ENCODE data around the gene AGPAT2. TPM values are rescaled to one million over a fixed set of nuclear protein-coding genes. Genes with fewer than 3 reads are reported as not detected.

Gene AGPAT2
- total RNA-seq, 2 donors from 2014 or later, result 71.9 to 81.9 TPM

- H3K27ac ChIP-seq, result no peak overlapping the region
- no peaks in the 10 kb centered on the region for H3K36me3 ChIP-seq
- TF ChIP-seq, protein P1, sequence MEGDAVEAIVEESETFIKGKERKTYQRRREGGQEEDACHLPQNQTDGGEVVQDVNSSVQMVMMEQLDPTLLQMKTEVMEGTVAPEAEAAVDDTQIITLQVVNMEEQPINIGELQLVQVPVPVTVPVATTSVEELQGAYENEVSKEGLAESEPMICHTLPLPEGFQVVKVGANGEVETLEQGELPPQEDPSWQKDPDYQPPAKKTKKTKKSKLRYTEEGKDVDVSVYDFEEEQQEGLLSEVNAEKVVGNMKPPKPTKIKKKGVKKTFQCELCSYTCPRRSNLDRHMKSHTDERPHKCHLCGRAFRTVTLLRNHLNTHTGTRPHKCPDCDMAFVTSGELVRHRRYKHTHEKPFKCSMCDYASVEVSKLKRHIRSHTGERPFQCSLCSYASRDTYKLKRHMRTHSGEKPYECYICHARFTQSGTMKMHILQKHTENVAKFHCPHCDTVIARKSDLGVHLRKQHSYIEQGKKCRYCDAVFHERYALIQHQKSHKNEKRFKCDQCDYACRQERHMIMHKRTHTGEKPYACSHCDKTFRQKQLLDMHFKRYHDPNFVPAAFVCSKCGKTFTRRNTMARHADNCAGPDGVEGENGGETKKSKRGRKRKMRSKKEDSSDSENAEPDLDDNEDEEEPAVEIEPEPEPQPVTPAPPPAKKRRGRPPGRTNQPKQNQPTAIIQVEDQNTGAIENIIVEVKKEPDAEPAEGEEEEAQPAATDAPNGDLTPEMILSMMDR (IDR thresholded peaks at IDR 0.05), result no peak
- H3K4me3 ChIP-seq, result no peak overlapping the region
- no peaks in the 10 kb centered on the region for H3K27me3 ChIP-seq
- no peak for DNase-seq (ENCODE audit: low spot score)
- H3K4me1 ChIP-seq, result peaks cover 0 to 22% of the 10 kb centered on the region in 2 donors
- no peaks in the 10 kb centered on the region for H3K9me3 ChIP-seq
Observed at GRCh38 chr9:136696502-136696901, 9.2 kb upstream of the AGPAT2 start.

DNA sequence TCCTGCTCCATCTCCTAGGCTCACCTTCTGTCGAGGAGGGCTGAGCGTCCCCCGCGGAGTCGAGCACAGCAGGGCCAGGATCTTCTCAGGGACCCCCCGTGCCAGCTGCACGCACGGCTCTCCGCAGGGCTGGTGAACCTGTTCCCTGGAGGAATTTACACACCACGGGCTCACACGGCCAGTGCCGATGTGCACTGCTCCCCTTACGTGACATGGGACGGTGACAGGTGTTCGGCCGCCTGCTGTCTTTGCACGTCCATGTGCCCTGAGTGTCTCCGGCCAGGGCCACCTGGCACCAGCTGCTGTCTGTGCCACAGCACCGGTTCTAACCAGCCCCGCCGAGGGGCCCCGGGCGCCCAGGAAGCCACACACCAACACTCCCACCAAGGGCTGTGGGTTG, 8.7 kb upstream of the AGPAT2 start:
- TF ChIP-seq, protein P1 (IDR thresholded peaks at IDR 0.05), result no peak
- Histone ChIP-seq H3K27me3 (no peaks in the 10 kb centered on the region), H3K4me3 (no peak overlapping the region), H3K36me3 (no peaks in the 10 kb centered on the region), H3K4me1 (peaks cover 0 to 27% of the 10 kb centered on the region in 2 donors), H3K9me3 (no peaks in the 10 kb centered on the region), H3K27ac (no peak overlapping the region)
- no peak for DNase-seq (ENCODE audit: low spot score)

GRCh38 chr9:136695435-136695895, 8.2 kb upstream of the AGPAT2 start:
- DNase-seq (ENCODE audit: low spot score), result no peak

DNA sequence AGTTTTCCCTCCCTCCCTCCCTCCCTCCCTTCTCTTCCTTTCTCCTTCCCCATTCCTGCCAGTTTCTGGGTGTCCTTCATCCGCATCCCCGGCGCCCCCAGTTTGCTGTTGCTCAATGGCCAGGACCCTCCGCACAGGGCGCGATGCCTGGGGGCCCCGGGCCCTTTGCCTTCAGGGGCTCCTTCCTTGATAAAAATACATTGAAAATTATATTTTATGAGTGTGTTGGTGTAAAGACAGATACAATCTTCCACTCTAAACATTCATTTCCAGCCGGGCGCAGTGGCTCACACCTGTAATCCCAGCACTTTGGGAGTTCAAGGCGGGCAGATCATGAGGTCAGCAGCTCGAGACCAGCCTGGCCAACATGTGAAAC, 7.6 kb upstream of the AGPAT2 start:
- Histone ChIP-seq H3K27me3 (no peaks in the 10 kb centered on the region), H3K9me3 (no peaks in the 10 kb centered on the region), H3K4me3 (no peak overlapping the region), H3K4me1 (peaks cover 0 to 38% of the 10 kb centered on the region in 2 donors), H3K27ac (no peak overlapping the region), H3K36me3 (no peaks in the 10 kb centered on the region)
- no peak for DNase-seq (ENCODE audit: low spot score)
- TF ChIP-seq, protein P1 (IDR thresholded peaks at IDR 0.05), result no peak

More at GRCh38 chr9:136695435-136695895, 8.2 kb upstream of the AGPAT2 start:
- no peak overlapping the region for H3K4me3 ChIP-seq
- no peaks in the 10 kb centered on the region for H3K27me3 ChIP-seq
- TF ChIP-seq, protein P1 (IDR thresholded peaks at IDR 0.05), result no peak
- no peaks in the 10 kb centered on the region for H3K9me3 ChIP-seq
- no peak overlapping the region for H3K27ac ChIP-seq
- H3K4me1 ChIP-seq, result peaks cover 0 to 32% of the 10 kb centered on the region in 2 donors
- no peaks in the 10 kb centered on the region for H3K36me3 ChIP-seq

GRCh38 chr9:136694163-136694871, 7.1 kb upstream of the AGPAT2 start:
- peaks cover 0 to 43% of the 10 kb centered on the region in 2 donors for H3K4me1 ChIP-seq

More at GRCh38 chr9:136694163-136694871, 7.1 kb upstream of the AGPAT2 start:
- H3K27ac ChIP-seq, result no peak overlapping the region
- H3K36me3 ChIP-seq, result no peaks in the 10 kb centered on the region
- H3K27me3 ChIP-seq, result no peaks in the 10 kb centered on the region
- TF ChIP-seq, protein P1 (IDR thresholded peaks at IDR 0.05), result peak; percentile 88 to 90
- no peak overlapping the region for H3K4me3 ChIP-seq
- DNase-seq (ENCODE audit: low spot score), result no peak
- H3K9me3 ChIP-seq, result no peaks in the 10 kb centered on the region

Measured in right atrium auricular region (tissue), 2 donors.